A549 treated with ZK216348 at 1 μM for 4 hours (cell line): ENCODE results near the gene SMAD9. TPM values are rescaled to one million over a fixed set of nuclear protein-coding genes. Genes with fewer than 3 reads are reported as not detected.

Experiments used
- total RNA-seq: library from RNA; stranded (reverse); fragments of 200-300 nt; extraction: Qiagen RNA extraction; gene quantifications from 5 replicates; pipeline ENCODE4 v1.2.3, GENCODE V29; 2022; ENCODE audit warnings: low read depth

Gene SMAD9
- 0.06 to 0.19 TPM (median 0.12 TPM) in 4 of 5 replicates, not detected in the other for total RNA-seq

GRCh38 chr13:36919833-36920615, at the start of gene SMAD9:
Gene SMAD9, minus strand, starts transcription at chr13:36920238. Its CDS starts 40,549 bp downstream, at chr13:36879689.

GRCh38 chr13:36818804-36819738, 101.0 kb downstream of the SMAD9 start, which contains the start of gene RFXAP:
Gene RFXAP, plus strand, starts transcription at chr13:36819222. Its CDS starts 136 bp downstream, at chr13:36819358.

Other genes with a start within 250 kb of the SMAD9 start
- gene SERTM1, start 246.2 kb downstream of the SMAD9 start, total RNA-seq, result not detected in 5 replicates
- 0.47 to 1.4 TPM (median 0.79 TPM) in 5 replicates for gene RFXAP, start 101.0 kb downstream of the SMAD9 start, total RNA-seq
- gene ALG5, start 79.1 kb upstream of the SMAD9 start, total RNA-seq, result 32.4 to 41.7 TPM (median 35.9 TPM) in 5 replicates
- gene EXOSC8, start 80.5 kb upstream of the SMAD9 start, total RNA-seq, result 26.5 to 100 TPM (median 29.4 TPM) in 5 replicates
- gene SUPT20H, start 139.4 kb upstream of the SMAD9 start, total RNA-seq, result 22.1 to 27.9 TPM (median 23.5 TPM) in 5 replicates
- gene CSNK1A1L, start 185.4 kb upstream of the SMAD9 start, total RNA-seq, result not detected in 5 replicates